Kidney (tissue), 14 donors: Measurements from ENCODE around the gene FAM78B. TPM values are rescaled to one million over a fixed set of nuclear protein-coding genes. Genes with fewer than 3 reads are reported as not detected.

Source experiments
- DNase-seq, 5 donors: peaks; one replicate each; pipeline ENCODE4 v3.0.0-alpha.2; 2013 to 2020
- FAIRE-seq: peaks from 2 replicates; lab custom pipeline; 2012; peaks lifted over from hg19 to GRCh38; lab: Jason Lieb, UNC
- H3K27ac ChIP-seq, 2 donors: one replicate each; pipeline ENCODE4 v1.7.0; 2013; ENCODE audit warnings: low read depth in 2 of 2, low read length in 2 of 2, inconsistent platforms in 1 of 2
- H3K27me3 ChIP-seq: one replicate; pipeline ENCODE4 v1.7.1; 2013; ENCODE audit warnings: low read length, inconsistent platforms; ENCODE audit not compliant: control insufficient read depth, insufficient read depth
- H3K36me3 ChIP-seq, 3 donors: one replicate each; pipeline versions ENCODE4 v1.7.0 to v1.7.1; 2013; ENCODE audit warnings: low read length in 3 of 3, control low read depth in 1 of 3, inconsistent platforms in 1 of 3; ENCODE audit not compliant: insufficient read depth in 3 of 3, control insufficient read depth in 2 of 3
- H3K4me1 ChIP-seq, 3 donors: one replicate each; pipeline versions ENCODE4 v1.7.0 to v1.7.1; 2013; ENCODE audit warnings: low read length in 3 of 3, inconsistent platforms in 1 of 3, low read depth in 1 of 3; ENCODE audit not compliant: control insufficient read depth in 2 of 3, insufficient read depth in 2 of 3
- H3K4me3 ChIP-seq, 3 donors: one replicate each; pipeline versions ENCODE4 v1.7.0 to v1.8.1; 2013; ENCODE audit warnings: low read length in 3 of 3, control low read depth in 1 of 3, inconsistent platforms in 1 of 3
- H3K9ac ChIP-seq, 3 donors: one replicate each; pipeline versions ENCODE4 v1.7.0 to v1.7.1; 2013; ENCODE audit warnings: low read length in 3 of 3, control low read depth in 1 of 3, inconsistent platforms in 1 of 3
- H3K9me3 ChIP-seq, 3 donors: one replicate each; pipeline versions ENCODE4 v1.7.0 to v1.7.1; 2013; ENCODE audit warnings: low read length in 3 of 3, control low read depth in 1 of 3, inconsistent platforms in 1 of 3; ENCODE audit not compliant: control insufficient read depth in 2 of 3, insufficient read depth in 1 of 3
- intact Hi-C: fragments of 100-400 bp; cut with DNase I; formaldehyde crosslinking; loops from one replicate; pipeline ENCODE4 v1.11.1; 2022
- polyA plus RNA-seq: library from polyadenylated mRNA; stranded (reverse); fragments of 350-450 nt; fragmentation: Illumina TruSeq; extraction: RNeasy Lipid Tissue Mini Kit (QIAGEN cat#74804); gene quantifications from one replicate; pipeline ENCODE4 v1.2.3, GENCODE V29; 2014; ENCODE audit warnings: low read depth, low replicate concordance; ENCODE audit not compliant: insufficient read depth
- total RNA-seq: library from RNA; stranded (reverse); fragmentation: NEBNext Ultra II Directional; extraction: Animal tissue kit (Norgen Biotek cat#: 25700); gene quantifications from one replicate; pipeline ENCODE4 v1.2.1, GENCODE V29; 2021
- TF ChIP-seq, protein P1 (sequence below): IDR thresholded peaks from 3 replicates; pipeline ENCODE4 v1.5.1; 2012; ENCODE audit warnings: mild to moderate bottlenecking, moderate library complexity, borderline replicate concordance; ENCODE audit not compliant: insufficient read depth; ENCODE audit errors: extremely low read depth
- donor health status: control.
- donor health status: control.
- donor health status: control.
- donor health status: control.
- donor health status: control.
- donor health status: DM: yes; HTN: yes; CAD: no.
- donor health status: Normal renal cell carcinoma (clear cell type).

FAM78B gene
- total and polyA plus RNA-seq, 2 donors from 2014 or later, result 1.4 TPM

DNA sequence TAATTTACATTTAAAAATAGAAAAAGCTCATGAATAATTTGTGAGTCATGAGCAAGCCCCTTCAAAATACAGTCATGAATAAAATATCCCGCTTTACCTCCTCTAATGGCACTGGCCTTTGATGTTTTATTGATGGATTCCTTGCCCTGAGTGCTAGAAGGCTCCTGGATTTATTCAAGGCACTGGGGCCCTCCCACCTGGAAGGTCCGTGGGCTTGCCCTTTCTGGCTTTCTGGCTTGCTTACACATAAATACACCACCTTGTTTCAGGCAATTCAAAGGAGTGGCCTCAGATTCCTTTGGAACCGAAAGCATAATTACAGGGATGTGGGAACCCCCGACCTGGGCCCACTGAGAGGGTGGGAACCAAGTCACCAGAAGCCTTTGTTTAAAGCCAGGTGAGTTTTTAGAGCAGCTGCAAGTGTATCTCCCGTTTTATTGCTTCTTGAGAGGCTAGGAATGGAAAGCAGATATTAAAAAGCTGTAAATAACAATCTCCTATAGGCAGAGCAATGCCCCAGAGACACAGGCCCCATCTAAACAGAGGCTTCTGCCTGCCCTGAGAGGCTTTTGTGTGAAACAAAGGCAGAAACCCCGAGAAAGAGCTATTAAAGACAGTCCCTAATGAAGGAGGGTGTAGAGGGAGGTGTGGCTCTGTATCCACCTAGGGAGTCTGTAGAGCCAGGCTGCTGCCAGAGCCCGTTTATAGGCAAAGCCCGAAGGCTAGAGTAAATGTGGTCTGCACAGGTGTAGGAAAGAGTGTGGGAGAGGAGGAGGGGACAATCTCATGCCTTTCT lies 126.4 kb downstream of the FAM78B start:
- no peaks in the 10 kb centered on the region for H3K27me3 ChIP-seq
- DNase-seq (peak in 1 of 5 donors; percentile 13), FAIRE-seq (no peak)
- intact Hi-C loops, result no loop called here
- no peak overlapping the region for H3K4me3 ChIP-seq
- no peak overlapping the region for H3K9ac ChIP-seq
- H3K4me1 ChIP-seq, result no peaks in the 10 kb centered on the region
- H3K36me3 ChIP-seq, result no peaks in the 10 kb centered on the region
- H3K27ac ChIP-seq, result no peak overlapping the region
- TF ChIP-seq, protein P1, sequence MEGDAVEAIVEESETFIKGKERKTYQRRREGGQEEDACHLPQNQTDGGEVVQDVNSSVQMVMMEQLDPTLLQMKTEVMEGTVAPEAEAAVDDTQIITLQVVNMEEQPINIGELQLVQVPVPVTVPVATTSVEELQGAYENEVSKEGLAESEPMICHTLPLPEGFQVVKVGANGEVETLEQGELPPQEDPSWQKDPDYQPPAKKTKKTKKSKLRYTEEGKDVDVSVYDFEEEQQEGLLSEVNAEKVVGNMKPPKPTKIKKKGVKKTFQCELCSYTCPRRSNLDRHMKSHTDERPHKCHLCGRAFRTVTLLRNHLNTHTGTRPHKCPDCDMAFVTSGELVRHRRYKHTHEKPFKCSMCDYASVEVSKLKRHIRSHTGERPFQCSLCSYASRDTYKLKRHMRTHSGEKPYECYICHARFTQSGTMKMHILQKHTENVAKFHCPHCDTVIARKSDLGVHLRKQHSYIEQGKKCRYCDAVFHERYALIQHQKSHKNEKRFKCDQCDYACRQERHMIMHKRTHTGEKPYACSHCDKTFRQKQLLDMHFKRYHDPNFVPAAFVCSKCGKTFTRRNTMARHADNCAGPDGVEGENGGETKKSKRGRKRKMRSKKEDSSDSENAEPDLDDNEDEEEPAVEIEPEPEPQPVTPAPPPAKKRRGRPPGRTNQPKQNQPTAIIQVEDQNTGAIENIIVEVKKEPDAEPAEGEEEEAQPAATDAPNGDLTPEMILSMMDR, result no peak
- no peaks in the 10 kb centered on the region for H3K9me3 ChIP-seq

DNA sequence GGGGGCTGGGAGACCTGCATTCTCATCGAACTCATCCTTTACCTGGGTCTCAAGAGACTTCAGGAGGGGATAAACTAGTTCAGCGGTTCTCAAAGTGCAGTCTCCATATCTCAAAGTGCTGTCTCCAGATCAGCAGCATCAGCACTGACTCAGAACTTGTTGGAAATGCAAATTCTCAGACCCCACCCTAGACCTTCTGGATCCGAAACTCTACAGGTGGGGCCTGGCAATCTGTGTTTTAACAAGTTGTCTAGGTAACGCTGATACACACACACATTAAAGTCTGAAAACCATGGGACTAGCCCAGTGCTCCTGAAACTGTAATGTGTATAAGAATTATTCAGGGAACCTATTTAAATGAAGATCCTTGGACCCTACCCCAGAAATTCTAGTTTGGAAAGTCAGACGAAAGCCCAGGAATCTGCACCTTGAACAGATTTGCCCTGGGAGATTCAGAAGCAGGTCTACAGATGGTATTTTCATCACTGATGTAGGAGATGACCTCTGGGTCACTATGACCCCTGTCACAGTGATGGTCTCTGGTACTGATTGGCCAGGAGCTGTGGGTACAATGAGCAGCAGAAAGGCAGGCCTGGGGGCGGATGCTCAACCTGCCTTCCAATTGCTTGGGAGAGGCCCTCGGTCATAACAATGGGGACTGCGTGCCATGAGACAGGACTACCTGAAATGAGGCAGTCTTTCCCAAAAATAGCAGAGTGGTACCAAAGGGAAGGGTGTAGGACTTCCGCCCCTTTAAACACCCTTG lies 127.2 kb downstream of the FAM78B start:
- intact Hi-C loops, result no loop called here
- TF ChIP-seq, protein P1, result no peak
- no peaks in the 10 kb centered on the region for H3K27me3 ChIP-seq
- H3K4me1 ChIP-seq, result no peaks in the 10 kb centered on the region
- H3K36me3 ChIP-seq, result no peaks in the 10 kb centered on the region
- no peak overlapping the region for H3K4me3 ChIP-seq
- no peak for FAIRE-seq
- no peak for DNase-seq
- no peaks in the 10 kb centered on the region for H3K9me3 ChIP-seq
- H3K27ac ChIP-seq, result no peak overlapping the region
- H3K9ac ChIP-seq, result no peak overlapping the region

DNA sequence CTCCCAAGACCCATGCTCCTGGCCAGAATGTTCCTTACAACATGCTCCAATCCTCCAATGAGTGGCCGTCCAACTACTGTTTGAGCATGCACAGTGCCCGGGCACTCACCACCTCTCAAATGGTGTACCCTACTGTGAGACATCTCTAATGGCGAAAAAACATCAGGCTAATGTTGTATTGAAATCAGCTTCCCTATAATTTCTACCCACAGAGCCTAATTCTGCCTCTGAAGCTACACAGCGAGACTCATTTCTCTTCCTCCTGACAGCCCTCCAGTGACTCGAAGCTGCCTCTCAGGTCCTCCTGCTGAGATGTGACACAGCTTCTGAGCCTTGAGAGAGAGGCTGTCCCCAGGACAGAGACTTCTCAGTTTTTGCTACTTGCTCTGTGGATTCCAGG lies 130.7 kb downstream of the FAM78B start:
- no peaks in the 10 kb centered on the region for H3K36me3 ChIP-seq
- no peaks in the 10 kb centered on the region for H3K9me3 ChIP-seq
- H3K4me1 ChIP-seq, result no peaks in the 10 kb centered on the region
- intact Hi-C loops, result no loop called here
- H3K4me3 ChIP-seq, result no peak overlapping the region
- no peaks in the 10 kb centered on the region for H3K27me3 ChIP-seq
- FAIRE-seq (no peak), DNase-seq (no peak)
- H3K27ac ChIP-seq, result no peak overlapping the region
- TF ChIP-seq, protein P1, result no peak
- no peak overlapping the region for H3K9ac ChIP-seq
